LNCaP clone FGC (cell line): Measurements from ENCODE around the gene ATG2B.

Source experiments
- DNase-seq: peaks from one replicate; pipeline ENCODE4 v3.0.0-alpha.2; 2011; ENCODE audit warnings: low read depth
- H3K4me3 ChIP-seq: 2 replicates; pipeline ENCODE4 v1.5.1; 2011; ENCODE audit warnings: mild to moderate bottlenecking, low read depth, low read length, control low read depth
- CTCF ChIP-seq: IDR thresholded peaks from 2 replicates; pipeline ENCODE4 v1.5.1; 2012; ENCODE audit warnings: mild to moderate bottlenecking; ENCODE audit not compliant: control insufficient read depth, insufficient read depth; ENCODE audit errors: extremely low read depth

Gene ATG2B

DNA sequence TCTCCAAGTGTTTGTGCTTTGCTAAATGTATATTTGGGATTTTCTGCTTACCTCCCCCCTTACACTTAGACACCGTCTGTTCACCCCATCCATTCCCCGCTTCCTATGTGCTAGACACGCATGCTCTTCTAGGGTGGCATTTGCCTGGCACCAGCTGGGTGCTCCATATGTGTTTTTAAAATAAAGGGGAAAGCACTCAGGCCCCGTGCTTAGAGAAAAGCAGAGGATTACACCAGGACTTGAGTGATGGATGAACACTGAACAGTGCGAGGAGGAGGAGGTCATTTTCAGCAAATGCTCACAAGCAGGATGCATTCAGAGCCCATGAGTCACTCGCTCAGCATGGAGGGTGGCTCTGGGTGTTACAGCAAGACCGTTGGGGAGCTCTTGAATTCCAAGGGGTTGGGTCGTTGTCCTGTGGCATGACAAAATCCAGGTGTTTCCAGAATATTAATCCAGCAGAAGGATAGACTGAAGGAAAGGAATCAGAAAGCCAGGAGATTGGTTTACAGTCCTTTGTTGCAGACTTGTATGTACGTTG, 110.1 kb downstream of the ATG2B start:
- DNase-seq, result no peak
- no peak for TF ChIP-seq CTCF
- H3K4me3 ChIP-seq, result no peak overlapping the region

DNA sequence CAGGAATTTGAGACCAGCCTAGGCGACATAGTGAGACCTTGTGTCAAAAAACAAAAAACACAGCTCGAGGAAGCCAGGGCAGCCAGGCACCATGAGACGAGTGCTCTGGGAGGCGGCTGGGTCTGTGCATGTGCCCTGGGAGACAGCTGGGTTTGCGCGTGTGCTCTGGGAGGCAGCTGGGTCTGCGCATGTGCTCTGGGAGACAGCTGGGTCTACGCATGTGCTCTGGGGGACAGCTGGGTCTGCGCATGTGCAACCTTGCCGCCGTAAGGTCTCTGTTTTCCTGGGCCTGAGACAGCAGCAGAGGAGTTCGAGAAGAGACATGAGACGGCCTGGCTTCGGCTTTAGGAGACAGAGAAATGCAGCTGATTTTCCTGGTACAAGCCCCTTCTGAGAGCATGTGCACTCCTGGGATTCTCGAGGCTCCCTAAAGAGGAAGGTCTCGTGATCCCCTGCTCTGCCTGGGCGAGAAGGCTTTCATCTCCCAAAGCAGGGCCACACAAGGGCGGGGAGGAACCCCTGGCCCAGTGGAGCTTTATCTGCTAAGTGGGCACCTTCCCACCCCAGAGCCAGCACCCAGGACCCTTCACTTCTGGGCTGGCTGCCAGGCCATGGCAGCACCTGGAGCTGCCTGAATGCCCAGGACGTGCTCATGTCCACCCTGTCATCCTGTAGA, 110.7 kb downstream of the ATG2B start:
- no peak for TF ChIP-seq CTCF
- no peak overlapping the region for H3K4me3 ChIP-seq
- no peak for DNase-seq

DNA sequence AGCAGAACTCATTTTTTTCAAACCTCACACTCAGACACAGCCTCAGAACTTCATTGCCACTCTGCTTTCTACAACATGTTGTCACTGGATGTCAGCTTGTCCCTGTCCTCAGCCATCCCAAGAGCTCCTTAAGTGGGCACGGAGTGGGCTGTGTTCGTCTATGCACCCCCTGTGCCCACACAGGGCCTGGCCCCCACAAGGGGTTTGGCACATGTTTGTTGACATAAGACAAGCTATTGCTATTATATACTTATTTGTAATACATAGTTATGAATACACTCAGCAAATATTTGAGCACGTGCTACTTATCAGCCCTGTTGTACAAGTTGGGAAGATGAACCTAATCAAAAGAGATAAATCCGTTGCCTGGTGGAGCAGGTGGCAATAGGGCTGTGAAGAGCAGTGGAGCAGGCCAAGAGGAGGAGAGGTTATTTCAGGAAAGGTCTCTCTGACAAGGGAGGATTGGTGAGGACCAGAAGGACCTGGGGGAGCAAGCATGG, 111.4 kb downstream of the ATG2B start:
- no peak for TF ChIP-seq CTCF
- peak; percentile 40 for DNase-seq
- H3K4me3 ChIP-seq, result no peak overlapping the region

DNA sequence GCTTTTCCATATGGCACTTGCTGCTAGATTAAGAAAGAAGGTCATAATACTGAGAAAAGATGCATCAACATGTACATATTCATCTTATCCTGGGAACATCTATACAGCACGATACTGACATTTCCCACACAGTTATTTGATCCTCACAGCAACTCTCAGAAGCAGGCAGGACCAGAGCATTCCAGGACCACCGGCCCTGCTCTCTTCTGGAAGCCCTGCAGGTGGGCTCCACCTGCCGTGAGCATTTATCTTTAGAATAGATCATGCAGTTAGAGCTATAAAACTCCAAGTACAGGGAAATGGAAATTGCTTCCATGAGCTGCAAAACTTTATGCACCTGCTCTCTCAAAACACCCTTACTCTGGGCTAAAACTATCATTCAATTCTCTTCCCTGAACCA, 112.7 kb downstream of the ATG2B start:
- DNase-seq, result no peak
- TF ChIP-seq CTCF, result no peak
- no peak overlapping the region for H3K4me3 ChIP-seq

DNA sequence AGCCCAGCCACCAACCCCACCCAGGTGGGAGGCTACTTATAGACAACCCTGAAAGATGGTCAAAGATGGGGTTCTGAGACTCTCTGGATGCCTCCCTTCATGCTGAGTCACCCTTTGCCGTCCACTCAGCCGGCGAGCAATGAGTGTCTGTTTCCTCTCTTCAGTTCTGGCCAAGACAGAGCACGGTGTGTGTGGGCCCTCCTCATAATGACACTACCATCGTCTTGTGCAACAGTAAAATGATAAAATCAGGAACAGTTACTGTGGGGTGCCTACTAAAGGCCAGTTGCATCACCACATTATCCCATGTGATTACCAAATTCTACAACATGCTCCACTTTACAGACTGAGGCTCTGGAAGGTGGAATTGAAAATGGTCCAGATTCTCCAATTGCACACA, 114.1 kb downstream of the ATG2B start:
- no peak overlapping the region for H3K4me3 ChIP-seq
- DNase-seq, result no peak
- no peak for TF ChIP-seq CTCF

DNA sequence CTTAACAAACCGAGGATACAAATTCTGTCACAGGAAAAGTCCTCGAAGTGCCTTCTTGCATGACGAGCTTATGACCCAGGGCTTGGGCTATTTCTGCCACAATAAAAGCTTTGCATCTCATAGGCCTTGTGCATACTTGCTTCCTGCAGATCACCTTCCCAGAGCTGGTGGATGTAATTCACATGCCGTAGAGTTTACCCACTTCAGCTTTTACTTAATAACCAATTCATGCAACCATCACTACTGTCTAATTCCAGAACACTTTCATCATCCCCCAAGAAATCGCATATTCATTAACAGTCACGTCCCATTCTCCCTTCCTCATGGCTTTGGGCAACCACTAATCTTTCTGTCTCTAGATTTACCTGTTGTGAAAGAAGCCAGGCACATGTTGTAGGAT, 116.1 kb downstream of the ATG2B start:
- TF ChIP-seq CTCF, result no peak
- no peak for DNase-seq
- no peak overlapping the region for H3K4me3 ChIP-seq

DNA sequence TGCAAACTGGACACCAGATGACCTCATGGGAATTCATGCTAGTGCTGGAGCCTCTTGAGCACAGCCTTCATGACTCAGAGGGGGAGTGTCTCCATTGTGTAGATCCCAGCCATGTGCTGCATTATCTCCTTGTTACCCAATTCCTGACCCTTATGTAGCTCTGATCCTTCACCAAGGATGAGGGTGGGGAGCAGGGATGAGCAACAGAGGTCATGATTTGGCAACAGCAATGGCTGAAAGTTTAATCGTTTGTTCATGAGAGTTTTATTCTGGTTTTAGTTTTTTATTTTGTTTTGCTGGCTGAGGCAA, 116.6 kb downstream of the ATG2B start:
- DNase-seq, result no peak
- TF ChIP-seq CTCF, result no peak
- H3K4me3 ChIP-seq, result no peak overlapping the region
